NK-92 (cell line): ENCODE data around the gene KCNJ6.
"Not testable (repeated sequence)": the region's sequence is repeated elsewhere in the genome, so short reads cannot be mapped to it uniquely, and the experiment has no call there.

Source experiments
- DNase-seq: peaks from one replicate; lab custom pipeline; 2025; ENCODE audit not compliant: unreplicated experiment; lab: John Stamatoyannopoulos, UW

Gene KCNJ6

DNA sequence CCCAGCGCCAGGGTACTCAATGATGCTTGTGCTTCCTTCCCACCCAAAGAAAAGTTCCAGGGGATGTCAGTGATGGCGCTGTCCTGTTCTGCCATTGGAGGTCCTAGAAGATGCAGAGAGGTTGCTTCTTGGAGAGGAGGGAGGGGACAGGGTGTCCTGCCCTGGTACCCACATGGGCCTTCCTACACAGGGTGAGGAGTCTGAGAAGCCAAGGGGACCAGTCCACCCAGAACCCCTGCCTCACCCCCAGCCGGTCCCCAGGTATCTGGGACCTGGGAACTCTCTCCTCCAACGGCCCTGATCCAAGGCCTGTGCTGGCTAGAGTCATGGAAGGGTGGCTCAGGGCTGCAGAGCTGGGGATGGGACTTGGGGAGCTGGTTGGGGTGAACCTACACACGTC is 259.4 kb downstream of the KCNJ6 start:
- DNase-seq = no peak

DNA sequence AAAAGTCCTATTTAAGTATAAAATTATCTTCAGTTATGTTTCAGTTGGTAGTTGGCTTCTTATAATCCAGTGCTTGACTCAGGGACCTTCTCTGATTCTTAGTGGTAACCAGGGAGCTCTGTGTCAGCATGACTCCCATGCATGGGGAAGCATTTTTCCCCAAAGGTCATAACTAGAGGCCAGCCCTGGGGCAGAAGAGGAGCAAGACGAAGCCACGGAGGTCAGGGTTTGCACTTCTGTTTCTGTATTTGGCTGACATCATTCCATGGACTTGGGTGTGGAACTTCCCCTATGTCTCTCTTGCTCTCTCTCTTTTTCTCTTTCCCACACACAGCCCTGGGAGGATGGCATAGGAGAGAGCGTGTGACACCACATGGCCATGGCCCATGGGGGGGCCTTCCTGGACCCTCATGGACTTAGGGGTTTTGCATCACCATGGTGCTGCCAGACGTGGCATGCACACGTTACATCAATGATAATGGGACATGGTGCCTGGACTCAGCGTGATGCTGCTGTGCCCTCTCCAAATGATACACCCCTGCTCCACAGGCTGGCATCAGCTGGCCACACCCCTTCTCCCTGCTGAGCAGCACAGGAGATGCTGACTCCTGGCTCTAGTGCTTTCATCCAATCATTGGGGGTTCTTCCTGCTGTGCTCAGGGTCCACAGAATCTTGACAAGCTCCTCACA is 260.5 kb downstream of the KCNJ6 start:
- DNase-seq = no peak

DNA sequence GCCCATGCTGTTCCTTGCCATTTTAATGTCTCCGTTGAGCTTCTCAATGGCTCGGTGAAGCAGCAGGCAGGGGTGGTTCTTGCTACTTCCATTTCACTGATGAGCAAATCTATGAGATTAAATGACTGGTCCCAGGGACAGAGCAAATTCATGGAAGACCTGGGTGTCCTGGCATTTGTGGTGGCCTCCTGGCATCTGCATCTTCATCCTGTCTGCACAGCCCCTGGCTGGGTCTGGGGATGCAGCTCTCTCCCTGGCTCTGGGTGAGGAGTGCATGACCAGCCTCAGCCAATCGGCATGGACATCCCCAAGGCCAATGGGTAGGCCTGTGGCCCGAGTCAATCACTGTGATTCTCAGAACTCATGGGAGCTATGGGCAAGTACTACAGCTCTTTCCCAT is 261.7 kb downstream of the KCNJ6 start:
- DNase-seq = no peak

DNA sequence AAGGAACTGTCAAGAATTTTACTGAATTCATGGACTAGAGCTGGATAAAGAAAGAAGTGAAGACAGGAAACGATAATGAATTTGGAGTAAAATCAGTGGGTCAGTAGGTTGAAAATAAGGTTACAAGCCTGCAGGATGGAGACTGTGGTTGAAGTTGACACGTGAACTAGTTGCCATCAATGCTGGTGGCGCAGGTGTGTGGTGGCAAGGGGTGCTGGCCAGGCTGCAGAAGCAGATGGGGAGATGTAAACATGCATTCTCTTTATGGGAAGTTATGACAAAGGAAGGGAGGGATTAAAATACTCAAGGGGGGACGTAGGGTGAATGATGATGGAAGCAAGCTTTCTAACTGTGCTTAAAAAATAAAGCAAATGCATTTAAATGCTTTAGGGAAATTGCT is 263.1 kb downstream of the KCNJ6 start:
- no peak for DNase-seq

DNA sequence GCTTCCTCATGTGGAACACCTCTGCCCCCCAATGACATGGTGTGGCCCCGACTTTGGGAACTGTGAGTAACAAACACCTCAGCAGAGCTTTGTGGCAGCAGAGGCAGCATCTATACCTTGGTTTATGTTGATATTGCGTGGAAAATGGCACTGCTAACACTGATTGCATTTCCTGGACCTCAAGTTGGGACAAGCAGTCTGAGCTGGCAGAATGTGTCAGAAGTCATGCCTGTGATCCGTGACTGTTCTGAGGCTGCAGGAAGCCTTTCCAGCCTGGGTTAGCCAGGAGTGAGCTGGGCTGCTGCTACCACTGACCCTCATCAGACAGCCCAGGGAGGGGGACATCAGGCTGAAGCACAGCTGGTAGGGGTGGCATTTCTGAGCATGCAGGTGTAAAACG is 268.5 kb downstream of the KCNJ6 start:
- no peak for DNase-seq

DNA sequence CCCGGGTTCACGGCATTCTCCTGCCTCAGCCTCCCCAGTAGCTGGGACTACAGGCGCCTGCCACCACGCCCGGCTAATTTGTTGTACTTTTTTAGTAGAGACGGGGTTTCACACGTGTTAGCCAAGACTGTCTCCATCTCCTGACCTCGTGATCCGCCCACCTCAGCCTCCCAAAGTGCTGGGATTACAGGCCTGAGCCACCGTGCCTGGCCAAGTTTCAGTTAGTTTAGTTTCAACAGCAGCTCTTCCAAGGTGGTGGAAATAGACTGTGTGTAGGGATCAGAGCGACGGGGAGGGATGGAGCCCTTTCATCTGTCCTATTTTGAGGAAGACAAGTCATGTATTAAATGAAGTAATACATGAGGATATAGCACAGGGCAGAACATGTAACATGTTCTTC is 269.5 kb downstream of the KCNJ6 start:
- not testable (repeated sequence) for DNase-seq

DNA sequence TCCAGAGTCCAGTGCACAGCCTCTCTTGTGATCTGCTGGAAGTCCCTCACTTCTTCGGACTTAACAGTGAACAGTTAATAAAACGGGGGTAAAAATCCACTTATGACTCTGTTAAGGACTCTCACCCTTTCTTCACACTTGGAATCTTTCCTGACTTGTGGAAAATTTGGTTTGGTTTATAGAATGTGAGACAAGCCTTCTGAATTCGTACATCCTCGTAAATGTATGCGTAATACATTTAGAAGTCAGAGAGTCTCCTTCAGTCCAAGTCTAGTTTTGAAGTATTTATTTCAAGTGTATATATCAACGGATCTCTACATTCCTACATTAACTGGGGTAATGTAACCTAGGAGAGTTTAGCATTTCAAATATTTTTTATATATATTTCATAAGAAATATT is 270.4 kb downstream of the KCNJ6 start:
- DNase-seq = no peak

DNA sequence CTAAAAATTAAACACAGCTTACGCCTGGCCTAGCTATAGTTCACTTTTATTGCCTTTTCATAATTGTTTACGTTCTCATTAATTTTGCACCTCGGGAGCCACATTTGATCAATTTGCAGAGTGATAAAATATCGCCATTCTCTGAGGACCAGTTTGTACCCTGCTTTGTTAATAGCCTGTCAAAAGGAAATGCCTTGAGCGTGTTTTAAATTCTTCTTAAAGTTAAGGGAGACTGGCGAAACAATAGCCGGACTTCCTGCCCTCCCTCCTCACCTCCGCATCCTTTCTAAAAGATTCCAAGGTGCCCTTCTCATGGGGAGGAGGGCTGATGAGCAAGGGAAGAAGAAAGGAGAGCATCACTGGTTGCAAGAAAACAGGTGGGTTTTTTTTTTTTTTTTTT is 271.6 kb downstream of the KCNJ6 start:
- no peak for DNase-seq

DNA sequence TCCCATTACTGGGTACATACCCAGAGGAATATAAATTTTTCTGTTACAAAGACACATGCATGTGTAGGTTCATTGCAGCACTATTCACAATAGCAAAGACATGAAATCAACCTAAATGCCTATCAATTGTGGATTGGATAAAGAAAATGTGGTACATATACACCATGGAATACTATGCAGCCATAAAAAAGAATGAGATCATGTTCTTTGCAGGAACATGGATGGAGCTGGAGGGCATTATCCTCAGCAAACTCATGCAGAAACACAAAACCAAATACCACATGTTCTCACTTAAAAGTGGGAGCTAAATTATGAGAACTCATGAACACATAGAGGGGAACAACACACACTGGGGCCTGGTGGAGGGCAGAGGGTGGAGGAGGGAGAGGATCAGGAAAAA is 272.4 kb downstream of the KCNJ6 start:
- not testable (repeated sequence) for DNase-seq

DNA sequence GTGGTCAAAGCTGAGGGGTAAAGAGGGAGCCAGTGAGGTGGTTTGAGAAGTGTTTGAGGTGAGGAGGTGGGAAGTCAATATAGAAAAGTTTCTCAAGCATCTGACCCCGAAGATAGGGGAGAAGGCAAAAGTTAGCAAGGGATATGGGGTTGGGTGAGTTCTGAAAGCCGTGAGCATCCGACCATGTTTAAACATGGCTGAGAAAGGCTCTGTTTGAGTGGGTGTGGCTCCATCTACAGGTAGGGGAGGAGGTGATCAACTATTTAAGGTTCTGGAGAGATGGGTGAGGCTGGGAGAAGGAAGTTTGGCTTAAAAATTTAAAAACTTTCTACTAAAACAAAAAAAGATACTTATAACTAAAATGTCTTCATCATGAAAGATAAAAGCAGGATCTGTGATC is 273.8 kb downstream of the KCNJ6 start:
- no peak for DNase-seq

DNA sequence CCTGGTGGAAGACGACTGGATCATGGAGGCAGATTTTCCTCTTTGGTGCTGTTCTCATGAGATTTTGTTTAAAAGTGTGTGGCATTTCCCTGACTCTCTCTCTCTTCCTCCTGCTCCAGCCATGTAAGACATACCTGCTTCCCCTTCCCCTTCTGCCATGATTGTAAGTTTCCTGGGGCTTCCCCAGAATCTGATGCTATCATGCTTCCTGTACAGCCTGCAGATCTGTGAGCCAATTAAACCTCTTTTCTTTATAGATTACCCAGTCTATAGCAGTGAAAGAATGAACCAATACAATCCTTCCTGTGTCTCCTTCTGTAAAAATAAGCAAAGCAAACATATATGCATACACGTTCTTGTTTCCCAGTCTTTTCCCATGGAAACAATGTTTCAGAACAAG is 276.5 kb downstream of the KCNJ6 start:
- no peak for DNase-seq

DNA sequence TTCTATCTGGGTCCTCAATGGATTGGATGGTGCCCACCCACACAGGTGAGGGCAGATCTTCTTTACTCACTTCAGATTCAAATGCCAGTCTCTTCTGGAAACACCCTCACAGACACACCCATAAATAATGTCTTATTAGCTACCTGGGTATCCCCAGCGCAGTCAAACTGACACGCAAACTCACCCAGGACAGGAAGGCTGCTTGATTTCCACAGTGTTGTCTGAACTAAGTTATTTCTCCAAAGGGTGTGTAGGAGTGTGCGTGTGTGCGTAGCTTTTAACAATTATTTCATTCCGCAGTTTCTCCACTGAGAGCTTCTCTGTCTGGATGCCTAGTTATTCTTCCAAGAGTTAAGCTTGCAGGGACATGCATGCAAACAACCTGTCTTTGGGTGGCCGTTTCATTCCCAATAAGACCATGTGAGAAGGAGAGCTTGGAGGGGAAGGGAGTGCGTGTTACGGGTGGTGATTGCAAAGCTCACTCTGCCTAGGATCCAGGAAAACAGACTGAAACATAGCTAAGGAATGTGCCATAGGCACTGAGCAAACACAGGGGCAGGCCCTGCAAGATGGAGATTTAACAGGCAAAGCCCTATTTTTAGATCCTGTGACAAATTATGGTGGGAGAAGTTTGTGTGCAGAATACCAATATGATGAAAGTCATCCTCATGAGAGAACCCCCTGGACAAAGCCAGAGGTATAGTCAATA is 280.0 kb downstream of the KCNJ6 start:
- no peak for DNase-seq

DNA sequence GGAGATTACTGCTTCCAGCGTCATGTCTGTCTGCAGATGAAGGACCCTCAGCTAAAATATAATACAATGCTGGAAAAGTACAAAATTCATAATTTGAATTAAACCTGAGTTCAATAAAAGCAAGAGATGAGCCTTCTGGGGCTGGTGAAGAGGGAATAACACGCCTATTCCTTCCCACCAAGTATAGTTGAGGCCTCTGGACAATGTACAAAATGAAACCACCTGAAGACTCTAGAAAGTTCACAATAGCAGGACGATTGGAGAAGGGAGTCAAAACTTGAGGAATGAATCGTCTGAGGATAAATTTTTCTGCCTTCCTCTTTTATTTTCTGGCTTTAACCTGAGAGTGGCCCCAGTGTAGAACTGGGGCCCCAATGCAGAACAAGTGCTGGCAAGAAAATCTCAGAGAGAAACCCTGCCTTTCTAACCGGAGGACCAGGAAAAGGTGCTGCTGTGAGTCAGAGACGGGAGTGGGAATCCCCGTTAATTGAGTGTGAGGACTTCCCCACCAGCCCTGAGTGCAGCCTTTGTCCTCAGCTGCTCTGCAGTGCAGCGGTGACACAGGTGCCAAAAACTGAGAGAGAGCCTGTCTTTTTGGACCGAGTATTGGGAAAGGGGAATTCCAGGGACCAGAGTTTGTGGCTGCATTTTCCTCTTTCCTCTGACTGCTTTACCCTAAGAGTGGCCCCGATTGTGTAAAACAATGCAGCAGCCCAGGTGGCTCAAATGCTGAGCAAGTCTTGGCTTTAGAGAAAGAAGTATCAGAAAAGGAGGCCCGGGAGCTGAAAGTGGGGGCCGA is 284.7 kb downstream of the KCNJ6 start:
- DNase-seq = no peak

DNA sequence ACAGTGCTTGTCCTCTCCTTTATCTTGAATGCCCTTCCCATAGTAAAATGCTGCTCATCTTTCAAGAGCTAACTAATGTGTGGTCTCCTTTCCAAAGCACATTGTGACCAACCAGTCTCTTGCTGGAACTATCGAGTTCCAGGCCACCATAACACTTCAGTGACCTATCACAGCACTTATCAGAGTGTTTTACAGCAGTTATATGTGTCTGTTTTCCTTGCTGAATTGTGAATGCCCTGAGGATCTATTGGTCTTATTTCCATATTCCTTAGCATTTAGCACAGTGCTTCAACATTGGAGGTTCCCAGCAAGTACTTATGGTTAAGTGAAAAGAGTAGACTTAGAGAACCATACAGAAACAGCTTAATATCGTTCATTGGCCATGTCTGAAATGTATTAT is 285.4 kb downstream of the KCNJ6 start:
- no peak for DNase-seq

DNA sequence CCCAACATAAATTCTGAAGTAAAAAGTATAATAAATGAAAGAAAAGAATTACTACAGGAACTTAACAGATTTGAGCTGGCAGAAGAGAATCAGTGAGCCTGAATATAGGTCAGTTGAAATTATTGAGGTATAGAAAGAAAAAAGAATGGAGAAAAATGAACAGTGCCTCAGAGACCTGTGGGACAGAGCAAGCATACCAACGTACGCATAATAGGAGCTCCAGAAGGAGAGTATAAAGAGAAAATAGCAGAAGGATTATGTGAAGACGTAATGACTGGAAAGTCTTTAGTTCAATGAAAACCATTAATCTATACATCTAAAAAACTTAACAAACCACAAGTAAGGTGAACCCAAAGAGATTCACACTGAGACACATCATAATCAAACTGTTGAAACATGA is 287.9 kb downstream of the KCNJ6 start:
- DNase-seq = no peak

DNA sequence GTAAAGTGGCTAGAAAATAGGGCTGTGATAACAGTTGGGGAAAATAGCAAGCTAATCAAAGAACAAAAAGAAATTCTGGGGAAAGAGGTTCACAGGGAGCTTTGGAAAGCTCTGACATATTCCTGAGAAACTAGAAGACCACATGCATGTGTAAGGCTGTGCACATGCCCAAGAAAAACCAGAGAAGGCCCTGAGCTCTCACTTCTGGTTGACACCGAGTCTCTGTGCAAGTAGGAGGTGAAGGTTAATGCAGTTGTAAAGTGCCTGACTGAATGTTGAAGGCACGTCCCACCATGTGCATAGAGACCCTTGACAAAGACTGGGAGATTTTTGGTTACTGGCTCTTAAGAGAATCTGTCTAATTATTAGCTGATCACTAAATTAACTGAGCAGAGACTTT is 288.7 kb downstream of the KCNJ6 start:
- DNase-seq = no peak

DNA sequence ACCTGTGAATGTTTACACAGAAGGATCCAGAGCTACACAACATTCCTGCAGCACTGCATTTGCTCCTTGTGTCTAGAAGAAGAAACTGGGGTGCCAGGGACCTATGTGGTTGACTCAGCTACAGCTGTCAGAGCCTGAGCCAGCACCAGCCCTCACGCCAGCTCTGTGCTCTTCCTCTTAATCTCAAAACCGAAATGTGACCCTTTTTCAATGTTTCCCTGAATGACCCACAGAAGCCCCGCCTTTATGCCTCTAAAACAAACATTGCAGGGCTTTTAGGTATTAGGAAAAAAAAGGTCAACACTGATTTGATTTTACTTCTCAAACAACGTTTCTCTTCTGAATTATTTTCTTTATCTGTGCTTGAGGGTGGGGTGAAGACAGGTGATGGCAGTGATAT is 289.2 kb downstream of the KCNJ6 start:
- no peak for DNase-seq

DNA sequence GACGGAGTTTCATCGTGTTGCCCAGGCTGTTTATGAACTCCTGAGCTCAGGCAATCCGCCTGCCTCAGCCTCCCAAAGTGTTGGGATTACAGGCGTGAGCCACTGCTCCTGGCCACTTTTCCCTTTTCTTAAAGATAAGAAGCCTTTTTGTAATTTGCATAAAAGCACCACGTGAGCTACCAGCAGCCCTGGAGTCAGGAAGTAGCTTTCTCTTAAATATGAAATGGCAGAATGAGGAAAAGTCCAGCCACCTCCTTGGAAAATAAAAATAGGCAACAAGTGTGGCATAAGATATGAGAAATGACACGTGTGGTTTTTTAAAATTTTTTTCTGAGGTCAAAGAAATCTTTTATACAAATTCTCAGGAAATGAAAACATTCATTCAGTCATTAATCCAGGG is 289.9 kb downstream of the KCNJ6 start:
- no peak for DNase-seq

DNA sequence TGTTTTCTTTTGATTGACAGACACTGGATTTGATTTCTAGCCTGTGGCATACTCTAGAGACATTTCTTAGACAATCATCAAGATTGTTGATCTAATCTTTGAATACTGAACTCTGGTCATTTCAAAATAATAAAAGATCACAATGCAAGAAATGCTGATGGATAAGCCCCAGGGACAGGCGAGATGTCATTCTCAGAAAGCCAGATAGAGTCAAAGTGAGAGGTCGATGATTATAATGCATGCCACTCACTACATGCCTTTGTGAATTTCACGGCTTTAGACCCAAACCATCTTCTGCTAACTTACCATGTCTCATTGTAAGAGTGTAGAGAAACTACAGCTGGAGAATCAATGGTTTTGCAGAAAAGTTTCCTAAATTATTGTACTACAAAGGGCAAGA is 292.6 kb downstream of the KCNJ6 start:
- no peak for DNase-seq

DNA sequence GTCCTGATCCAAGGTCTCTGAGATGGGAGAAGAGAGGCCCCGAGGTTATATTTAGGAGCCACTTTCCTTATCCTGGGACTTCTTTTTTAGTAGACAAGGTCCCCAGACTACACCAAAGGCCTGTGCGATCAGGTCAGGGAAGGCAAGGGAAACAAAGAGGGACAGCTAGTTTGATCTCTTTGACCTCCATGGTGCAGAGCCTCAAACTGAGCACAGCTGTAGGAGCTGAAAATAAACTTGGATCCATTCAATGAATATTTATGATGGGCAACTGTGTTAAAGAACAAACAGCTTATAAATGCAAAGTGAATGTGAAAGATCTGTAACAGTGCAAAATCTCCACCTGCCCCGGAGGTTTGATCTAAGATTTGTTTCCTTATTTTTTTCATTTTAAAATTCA is 293.1 kb downstream of the KCNJ6 start:
- DNase-seq = no peak

DNA sequence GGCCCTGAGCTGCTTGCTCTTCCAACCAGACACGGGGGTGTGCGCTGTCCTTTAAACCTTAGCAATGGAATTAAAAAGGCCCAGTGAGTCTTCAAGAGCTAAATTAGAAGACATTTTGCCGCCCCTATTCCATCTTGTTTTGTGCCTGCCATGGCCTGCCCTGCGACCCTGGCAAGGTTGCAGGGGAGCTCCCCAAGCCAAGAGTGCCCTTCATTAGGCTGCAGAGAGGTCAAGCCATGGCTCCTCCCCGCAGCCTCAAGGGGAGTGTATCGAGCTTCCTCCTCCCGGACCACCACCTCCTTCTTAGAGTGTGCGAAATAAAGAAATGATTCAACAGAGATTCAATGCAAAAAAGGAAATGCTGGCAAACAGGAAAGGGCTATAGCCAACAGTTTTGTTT is 293.5 kb downstream of the KCNJ6 start:
- DNase-seq = no peak

DNA sequence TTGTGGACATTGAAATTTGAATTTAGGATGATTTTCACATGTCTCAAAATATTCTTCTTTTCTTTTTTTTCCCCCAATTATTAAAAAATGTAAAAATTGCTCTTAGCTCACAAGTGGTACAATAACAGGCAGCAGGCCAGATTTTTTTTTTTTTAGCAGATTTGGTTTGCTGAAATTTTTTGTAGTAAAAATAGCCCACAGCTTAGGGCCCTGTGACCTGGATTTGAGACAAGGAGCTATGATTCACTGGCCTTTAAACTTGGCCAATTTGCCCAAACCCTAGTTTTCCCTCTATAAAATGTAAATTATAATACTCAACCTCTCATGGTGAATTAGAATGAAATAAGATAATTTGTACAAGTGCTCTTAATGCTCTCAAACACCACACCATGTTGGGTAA is 295.9 kb downstream of the KCNJ6 start:
- DNase-seq = no peak
